ENCODE results near the gene DNAI4. TPM values are rescaled to one million over a fixed set of nuclear protein-coding genes. Genes with fewer than 3 reads are reported as not detected.

DNAI4 gene
- polyA plus RNA-seq, 3 donors from 2014 or later, result 0.27 to 0.57 TPM; not detected in 1

Other genes with a start within 250 kb of the DNAI4 start
- gene DYNLT5, start 172.4 kb downstream of the DNAI4 start, polyA plus RNA-seq, result not detected
- not detected for gene INSL5, start 123.6 kb downstream of the DNAI4 start, polyA plus RNA-seq
- 10 to 100 TPM; 24.0 to 48.7 (median 42.0) TPM for gene MIER1, start 134 bp upstream of the DNAI4 start, polyA plus RNA-seq
- 1 to 10 TPM; 1.2 to 3.7 (median 3.1) TPM for gene SLC35D1, start 129.3 kb upstream of the DNAI4 start, polyA plus RNA-seq
- gene C1orf141, start 210.1 kb upstream of the DNAI4 start, polyA plus RNA-seq, result not detected
- 1 to 10 TPM in 1 of 3 donors, under 1 TPM in 2; 0.12 to 1.4 (median 0.23) TPM for gene IL23R, start 241.6 kb upstream of the DNAI4 start, polyA plus RNA-seq

All from immature natural killer cell (primary cell).